Right hindlimb (tissue), 1 donor: ENCODE data around the gene RNF144A.

Experiments
- DNase-seq: peaks from one replicate; pipeline ENCODE4 v3.0.0-alpha.2; 2018

RNF144A gene

DNA sequence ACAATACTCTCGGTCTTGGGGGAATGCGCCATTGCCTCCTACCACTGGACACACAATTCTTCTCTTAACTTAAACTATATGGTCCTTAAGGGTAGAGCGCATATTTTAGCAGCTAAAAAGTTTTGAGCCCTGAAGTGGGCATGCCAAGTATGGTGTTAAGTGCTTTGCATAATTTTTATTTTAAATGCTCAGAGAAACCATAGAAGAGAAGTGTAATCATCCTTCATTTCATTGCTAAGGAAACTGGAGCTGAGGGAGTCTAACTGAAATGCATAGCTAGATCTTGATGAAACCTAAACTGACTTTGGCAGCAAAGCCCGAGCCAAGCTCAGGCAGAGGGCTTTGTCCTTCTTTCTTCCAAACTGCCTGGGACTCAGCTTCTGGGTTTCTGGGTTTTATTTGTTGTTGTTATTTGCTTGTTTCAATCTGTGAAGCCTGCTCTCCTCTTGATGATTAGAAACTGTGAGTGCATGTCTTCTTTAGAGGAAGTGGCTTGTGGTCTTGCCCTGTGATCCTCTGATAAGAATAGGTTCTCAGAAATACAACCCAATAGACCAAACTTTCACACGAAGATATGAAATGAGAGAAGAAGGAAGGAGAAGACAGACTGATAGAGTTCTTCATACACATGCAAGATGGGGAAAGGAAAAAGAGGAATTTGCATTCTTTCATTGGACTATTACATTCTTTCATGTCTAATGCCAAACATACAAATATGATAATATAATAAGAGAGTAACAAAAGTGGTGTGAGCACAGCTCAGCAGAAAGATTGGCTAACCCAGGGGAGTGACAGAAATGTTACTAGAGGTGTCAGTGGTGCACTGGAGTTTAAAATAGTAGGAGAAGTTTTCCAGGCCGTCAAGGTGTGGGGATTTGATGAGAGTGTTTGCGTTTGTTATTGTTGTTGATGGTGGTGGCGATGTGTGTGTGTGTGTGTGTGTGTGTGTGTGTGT is 7.5 kb upstream of the RNF144A start:
- DNase-seq, result no peak

DNA sequence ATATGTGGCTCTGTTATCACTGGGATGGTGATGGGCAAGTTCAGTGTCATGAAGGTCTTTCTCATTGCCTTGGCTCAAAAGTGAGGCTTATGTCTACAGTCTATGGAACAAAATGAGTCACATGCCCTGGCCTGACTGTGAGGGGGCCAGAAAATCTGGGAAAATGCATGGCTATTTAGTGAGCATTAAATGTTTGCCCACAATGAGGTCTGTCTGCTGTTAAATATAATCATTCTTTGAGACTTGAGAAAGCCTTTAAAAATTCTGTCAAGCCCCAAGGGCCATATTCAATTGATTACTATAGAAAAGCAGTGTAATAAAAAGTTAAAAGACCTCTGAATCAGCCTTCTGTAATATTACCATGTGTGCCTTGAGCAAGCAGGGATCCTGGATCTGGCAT is 5.5 kb upstream of the RNF144A start:
- DNase-seq, result no peak

DNA sequence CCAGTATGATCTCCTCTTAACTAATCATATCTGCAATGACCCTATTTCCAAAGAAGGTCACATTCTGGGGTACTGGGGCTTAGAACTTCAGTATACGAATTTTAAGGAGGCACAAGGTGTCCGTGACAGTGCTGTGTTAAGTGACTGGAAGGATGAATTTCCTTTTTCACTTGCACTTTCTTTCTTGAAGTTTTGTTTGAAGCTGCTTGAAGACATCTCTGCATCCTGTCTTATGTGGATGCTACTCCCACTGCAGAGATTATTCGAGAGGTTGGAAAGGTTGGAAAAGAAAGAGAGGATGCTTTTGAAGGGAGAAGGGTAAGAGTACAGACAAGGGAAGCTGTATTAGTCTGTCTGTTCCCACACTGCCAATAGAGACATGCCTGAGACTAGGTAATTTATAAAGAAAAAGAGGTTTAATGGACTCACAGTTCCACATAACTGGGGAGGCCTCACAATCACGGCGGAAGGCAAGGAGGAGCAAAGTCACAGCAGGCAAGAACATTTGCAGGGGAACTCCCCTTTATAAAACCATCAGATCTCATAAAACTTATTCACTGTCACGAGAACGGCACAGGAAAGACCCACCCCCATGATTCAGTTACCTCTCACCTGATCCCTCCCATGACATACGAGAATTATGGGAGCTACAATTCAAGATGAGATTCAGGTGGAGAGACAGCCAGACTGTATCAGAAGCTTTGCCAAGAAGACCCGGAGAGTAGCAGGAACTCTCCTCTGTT is 3.6 kb upstream of the RNF144A start:
- DNase-seq, result no peak

DNA sequence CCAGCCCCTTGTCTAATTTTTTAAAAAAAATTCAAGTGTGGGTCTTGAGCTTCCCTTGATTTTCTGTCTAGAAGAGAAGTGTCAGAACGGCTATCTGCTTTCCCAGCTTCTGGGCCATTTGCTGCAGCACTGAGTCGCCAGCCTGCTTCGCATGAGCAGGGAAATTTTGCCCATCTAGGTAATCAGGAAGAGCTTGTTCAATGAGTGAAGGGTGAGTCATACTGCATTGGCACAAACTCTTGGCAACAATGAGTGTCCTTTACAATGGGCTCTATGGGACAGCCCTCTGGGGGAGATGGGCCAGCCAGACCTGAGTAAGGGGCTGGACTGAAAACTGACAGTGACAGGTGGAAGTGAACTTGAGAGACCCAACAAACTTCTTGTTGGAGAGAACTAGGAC is 2.4 kb upstream of the RNF144A start:
- no peak for DNase-seq

DNA sequence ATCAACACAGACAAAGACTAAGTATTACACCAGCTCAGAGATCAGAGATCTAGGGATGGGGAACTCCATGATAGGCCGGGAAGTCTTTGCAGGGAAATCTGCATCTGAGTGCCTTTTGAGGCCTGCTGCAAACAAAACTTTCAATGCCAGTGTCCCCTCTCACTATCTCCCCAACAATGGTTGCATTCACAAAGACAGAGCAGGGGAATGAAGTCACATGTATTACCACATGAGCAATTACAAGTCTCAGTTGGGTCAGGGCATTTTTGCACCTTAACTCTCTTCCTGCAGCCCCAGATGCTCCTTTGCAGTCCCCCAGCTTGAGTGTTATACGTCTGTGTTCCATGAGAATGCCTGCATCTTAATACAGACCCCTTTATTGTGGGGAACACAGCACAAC is 1.8 kb upstream of the RNF144A start:
- DNase-seq, result no peak

DNA sequence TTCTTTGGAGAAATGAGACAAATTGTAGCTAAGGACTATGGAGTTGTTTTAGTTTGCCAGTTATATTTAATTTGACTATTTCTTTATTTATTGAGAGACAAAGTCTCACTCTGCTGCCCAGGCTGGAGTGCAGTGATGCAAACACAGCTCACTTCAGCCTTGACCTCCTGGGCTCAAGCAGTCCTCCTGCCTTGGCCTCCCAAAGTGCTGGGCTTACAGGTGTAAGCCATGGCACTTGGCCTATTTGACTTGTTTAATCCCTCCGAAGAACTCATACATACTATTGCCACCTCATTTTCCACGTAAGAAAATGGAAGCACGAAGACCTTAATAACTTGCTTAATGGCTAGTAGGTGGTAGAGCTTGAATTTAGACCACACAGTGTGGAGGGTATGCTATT is 988 bp upstream of the RNF144A start:
- no peak for DNase-seq

DNA sequence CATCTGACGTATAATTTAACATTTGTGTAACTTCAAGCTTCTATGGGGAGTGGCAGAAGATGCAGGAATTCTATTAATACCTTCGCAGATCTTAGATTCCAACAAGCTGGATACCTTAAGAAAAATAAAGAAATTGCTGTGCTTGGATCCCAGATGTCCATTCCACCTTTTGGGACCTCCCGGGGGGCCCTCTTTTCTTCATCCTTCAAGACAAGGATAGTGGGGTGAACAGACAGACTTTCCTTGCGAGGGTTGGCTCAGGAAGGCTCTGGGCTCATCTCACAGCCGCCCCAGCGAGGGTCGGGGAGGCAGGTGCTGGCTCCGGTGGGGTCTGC is 509 bp upstream of the RNF144A start:
- no peak for DNase-seq

DNA sequence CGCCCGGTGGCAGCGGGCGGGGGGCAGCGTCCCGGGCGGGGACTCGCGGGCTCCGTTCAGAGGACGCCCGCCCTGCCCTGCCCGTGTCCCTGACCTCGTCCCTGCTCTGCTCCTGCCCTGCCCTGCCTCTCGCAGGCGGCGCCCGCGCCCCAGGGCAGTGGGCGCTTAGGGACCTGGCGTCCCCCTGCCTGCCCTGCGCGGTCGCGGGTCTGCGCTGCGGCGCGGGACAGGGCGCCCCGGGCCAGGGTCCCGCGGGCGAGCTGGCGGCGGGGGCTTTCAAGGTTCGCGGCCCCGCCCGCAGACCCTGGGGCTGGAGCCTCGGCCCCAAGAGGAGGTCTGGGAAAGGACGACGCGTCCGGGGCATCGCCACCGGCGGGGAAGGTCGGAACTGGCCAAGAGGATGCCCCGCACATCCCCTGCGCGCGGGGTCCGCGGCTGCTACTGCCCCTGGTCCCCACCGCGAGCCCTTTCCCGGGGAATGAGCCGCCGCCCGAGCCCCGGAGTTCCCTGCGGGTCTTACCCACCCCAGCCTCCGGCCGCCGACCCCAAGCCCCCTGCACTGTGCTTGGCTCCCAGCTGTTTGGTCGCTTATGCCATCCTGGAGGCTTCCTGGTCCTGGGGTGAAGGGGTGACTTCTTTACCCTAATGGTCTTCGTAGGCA is 679 bp downstream of the RNF144A start:
- peak; percentile 41 for DNase-seq

DNA sequence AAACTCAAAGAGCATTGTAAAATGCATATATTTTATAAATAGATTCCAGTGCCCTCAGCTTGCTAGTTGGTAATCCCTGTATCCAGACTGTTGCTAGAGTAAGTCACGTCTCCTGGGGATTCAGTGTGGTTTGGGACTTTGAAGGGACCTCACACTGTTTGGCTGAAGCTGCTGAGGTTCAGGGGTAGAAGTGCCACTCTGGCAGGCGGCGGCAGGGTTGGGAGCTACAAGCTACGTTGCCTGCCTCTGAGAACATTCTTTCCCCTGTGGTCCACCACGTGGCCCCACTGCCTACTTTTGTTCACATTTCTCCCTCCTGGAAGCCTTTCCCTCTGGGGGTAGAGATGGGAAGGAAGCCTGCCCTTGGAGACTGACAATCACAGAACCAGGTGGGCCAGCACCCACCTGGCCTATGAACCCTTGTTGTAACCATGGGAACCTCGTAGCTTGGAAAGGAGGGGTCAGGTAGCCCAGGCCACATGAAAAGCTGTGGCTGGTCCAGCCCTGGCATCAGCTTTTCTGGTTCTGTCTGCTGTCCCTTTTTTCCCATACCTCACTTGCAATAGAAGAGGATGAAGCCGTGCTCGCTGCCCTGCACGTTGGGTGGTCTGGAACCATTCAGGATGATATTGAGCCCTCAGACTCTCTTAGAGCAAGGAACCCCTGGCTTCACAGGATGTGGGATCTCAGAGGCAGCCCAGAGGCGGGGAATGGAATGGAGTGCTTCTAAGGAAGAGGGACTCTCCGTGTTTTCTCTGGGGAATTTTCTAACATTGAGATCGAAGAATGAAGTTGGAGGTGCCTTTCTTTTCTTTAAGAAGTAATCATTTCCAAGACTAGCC is 2.9 kb downstream of the RNF144A start:
- DNase-seq, result peak; percentile 49

DNA sequence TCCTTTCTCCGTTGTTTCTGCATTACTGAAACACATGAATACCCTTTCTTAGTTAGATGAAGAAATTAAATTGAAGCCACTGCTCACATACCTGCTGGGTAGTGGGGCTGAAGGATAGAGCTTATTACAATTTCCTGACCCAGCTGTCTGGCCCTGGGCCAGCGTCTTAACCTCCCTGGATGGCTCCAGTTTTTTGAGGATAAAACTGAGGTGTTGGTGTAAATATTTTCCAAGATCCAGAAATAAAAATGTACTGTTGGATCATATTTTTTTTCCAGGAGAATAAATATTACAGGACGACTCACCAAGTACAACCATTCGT is 3.5 kb downstream of the RNF144A start:
- DNase-seq, result no peak

DNA sequence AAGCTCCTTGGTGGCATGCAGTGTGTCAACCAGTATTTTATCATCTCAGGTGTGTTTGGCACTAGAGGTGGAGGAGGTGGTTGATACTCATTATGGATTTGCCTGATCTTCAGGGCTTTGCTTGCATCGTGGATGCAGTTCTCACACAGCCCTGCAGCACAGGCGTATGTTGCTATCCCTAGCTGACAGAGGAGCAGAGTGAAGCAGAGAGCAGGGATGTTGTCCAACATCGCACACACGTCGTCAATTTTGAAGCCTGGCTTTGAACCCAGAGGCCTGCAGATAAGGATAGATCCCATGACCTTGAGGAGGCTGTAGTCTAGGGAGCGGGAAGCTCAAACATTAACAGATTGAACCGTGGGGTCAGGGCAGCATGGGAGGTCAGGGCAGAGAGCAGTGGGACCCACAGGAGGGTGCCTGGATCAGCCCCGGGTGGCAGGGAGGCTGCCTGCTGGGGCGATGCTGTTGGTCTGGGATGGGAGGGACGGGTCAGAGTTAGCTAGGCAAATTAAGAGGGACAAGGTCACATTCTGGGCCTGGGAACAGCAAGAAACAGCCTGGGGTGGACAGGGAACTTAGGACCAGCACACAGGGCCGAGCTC is 4.2 kb downstream of the RNF144A start:
- no peak for DNase-seq

DNA sequence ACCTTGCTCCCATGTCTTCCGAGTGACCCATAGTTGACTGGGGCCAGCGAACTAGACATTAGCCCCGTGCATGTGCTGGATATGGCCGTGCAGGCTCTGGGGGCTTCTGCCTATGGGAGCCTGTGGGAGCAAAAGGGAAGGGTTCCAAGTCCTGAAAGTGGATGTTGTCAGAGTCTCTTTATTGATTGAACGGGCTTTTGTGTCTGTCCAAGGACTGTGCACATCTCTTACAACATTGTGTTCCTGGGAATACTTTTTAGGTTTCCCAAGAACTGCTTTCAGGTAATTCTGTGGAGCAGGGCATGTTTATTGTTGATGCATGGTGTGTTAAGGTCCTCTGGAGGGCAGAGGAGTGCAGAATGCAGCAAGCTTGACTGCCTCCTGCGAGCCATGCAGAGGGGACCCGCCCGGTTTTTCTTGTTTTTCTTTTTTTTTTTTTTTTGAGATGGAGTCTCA is 5.0 kb downstream of the RNF144A start:
- DNase-seq, result no peak

DNA sequence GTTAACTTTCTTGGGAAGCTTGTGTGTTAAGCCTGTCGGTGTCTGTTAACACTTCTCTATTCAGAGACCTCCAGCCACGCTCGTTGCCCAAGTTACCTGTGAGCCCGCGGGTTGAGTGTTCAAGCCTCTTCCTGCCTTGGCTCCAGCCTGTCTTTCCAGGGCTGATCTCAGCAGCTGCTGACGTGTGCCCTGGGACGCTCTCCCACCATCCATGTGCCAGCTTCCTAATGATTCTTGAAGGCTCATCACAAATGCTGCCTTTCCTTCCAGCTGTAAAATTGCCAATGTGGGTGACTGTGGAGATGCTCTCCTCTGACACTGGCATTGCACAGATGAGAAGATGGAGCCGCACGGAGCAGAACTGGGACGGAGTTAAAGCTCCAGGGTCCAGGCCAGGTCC is 6.1 kb downstream of the RNF144A start:
- no peak for DNase-seq

DNA sequence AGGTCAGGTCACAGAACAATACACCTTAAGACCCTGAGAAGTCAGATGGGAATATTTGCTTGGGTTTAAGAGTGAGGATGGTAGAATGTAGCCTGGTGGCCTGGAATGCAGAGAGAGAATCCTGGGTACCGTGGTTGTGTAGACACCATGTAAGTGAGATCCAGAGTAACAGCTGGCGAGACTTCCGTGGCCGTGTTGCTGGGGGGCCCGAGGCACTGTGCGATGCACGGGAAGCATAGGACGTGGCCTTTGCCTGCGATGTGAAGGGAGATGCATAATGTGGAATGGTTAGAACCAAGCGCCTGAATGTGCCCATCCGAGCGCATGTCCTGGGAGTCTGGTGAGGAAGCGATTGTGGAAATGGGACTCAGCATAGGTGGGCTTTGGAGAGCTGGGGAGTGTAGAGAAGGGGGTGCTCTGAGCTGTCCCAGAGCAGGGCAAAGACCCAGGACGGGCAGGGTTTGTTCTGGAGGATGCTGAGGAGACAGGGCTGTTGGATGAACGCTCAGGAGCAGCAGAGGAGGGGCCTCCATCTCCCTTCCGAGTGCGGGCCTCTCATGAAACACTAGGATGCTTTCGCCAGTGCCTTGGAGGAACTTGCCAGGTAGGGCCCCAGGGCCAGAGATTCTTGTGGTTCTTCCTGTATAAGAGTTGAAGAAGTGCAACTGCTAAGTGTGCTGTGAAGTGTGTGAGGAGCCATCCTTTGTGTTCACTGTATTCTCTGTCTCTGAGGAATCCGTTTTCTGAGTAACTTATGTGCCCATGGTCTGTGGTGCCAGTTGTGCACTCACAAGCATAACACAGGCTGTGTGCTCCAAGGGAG is 7.1 kb downstream of the RNF144A start:
- no peak for DNase-seq

DNA sequence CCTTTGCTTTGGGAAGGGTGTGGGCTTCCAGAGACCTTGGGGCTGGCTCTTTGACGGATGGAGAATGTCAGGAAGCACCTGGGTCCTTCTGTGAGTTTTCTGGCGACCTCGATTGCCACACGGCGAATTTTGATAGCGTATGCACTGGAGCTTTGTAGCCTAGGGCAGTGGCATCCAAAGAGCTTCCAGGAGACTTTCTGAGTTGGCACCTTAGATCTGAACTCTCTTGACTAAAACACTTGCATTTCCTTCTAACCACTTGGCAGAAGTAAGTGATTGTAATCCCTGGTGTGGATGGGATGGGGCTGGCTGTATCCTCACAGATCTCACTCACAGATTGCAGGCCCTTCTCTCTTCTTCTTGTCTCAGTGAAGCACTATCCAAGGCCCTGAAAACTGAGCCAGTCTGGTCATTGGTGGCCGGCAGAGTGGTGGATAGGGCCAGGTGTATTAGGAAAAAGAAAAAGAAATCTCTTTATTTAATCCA is 7.8 kb downstream of the RNF144A start:
- DNase-seq, result no peak

DNA sequence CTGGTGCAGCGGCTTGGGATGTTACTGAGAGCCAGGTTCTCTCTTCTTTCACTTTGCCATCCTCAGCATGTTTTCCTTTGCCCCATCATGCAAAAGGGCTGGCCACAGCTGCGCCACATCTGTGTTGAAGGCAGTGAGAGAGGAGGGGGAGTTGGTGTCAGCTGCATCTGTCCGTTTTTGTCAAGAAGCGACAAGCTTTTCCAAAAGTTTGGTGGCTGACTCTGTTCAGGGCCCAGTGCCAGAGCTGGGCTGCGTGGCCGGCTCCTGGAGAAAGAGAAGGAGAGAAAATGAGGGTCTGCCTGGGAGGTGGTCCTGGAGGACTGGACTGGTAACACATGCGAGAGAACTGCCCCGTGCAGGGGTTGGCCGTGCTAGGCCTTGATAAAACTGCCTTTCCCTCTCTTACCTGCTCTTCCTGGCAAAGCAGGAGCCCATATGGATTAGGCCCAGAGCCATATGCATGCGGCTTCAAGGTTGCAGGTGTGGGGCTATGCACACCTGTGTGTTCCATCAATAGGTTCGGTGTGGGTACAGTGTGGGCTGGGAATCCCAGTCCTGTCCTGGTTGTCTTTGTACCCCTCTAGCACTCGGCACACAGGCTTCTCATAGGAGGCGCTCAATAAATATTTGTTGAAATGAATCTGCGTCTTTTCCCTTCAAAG is 9.0 kb downstream of the RNF144A start:
- DNase-seq, result peak; percentile 71

DNA sequence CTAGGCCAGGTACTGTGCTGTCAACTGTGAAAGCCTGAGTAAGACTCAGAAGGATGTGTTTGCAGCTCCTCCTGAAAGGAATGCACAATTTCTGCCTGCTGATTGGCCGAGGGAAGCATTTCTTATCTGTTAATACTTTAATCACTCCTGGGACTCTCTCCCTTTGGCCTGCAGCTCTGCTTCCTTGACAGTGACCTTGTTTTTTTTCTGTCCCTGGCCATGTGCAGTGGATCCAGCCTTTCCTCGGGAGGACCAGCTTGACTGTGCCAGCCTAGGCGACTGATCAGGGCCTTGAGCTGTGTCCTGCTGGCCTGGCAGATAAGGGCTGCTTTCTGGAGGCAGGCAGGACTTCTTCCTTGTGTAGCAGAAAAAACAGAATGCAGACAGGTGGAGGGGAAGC is 10.0 kb downstream of the RNF144A start:
- DNase-seq, result no peak

DNA sequence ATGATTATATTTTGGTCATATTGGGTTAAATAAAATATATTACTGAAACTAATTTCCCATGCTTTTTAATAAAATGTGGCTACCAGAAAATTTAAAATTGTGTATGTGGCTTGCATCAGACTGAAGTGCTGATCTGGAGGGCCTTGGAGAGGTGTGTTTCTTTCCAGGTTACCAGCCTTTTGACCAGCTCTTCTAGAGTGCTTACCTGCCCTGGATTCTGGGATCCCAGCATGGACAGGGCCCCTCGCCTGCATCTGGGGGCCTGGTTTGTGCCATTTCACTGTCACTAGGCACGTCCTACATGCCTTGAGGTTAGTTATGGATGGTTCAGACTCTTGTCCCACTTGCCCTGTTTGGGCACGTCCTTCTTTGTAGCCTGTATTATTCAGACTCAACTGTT is 10.5 kb downstream of the RNF144A start:
- DNase-seq, result no peak

DNA sequence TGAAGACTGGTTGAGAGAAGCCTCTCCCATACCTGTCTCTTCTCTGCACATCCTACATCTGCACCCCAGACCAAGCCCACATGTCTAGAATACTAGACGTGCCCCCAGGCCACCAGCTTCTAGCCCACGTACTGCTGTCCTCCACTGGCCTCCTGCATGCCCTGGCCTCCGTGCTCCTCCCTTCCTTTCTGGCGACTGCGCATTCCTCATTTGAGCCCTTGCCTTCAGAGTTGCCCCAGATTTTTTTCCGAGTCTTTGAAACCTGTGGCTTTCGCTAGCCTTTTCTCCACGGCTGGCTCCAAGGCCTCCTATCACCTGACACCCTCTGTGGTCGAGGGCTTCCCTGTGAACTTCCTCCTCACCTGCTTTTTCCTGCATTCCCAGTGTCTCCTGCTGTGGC is 11.2 kb downstream of the RNF144A start:
- no peak for DNase-seq

DNA sequence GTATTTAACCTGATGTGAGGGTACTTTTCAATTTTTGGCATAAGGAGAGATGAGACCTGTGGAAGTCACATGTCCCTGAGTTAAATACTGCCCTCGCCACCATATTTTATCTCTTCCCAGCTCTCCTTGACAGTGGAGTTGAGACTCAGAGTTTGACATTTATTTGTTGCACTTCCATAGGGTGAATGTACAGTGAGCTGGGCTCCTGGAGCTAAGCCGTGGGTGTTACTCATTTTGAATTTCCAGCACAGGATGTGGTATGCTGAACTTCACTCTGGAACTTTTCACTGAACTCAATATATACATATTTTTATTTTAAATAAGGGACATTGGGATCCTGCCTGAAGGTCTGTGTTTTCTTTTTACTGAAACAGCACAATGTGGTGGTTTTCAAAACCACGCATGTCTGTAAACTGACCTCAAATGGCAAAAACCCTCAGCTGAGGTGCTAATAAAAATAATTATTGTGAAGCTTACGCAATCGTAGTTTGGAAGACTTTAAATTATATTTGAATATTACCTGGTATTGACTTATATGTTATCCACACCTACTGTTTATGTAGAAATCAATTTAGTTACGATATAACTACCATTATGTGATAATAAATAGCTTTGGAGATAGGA is 12.1 kb downstream of the RNF144A start:
- no peak for DNase-seq
